ENCODE data around the gene TRIM65.

Gene TRIM65

DNA sequence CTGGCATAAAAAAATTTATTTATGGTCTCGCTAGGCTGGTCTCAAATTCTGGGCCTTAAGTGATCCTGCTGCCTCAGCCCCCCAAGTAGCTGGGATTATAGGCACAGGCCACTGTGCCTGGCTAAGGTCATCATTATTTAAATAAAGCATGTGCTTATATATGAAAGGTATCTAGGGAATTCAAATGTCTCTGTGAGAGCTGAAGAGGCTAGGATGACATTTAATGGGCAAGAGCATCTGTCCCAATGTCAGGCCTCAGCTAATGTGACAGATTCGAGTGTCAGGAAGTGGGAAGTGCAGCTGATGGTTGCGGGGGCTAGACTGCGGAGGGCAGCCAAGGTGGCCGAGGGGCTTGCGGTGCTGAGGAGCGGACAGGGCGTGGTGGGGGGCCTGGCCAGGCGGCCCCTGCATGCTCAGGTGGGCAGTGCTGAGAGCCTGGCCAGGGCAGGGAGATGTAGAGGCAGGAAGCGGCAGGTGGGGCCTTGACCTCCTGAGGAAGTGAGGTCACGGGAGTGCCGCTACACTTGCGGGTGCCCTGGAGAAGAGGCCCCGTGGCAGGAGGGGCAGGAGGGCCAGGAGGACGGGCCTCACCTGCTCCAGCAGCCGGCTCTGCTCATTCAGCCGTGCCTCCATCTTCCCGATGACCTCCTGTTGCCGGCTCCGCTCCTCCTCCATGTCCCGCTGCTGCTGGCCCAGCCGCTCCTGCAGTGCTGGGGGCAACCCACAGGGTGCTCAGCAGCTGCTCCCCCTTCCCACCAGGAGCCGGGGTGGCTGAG lies 20.6 kb upstream of the TRIM65 start:
- DNase-seq = no peak

DNA sequence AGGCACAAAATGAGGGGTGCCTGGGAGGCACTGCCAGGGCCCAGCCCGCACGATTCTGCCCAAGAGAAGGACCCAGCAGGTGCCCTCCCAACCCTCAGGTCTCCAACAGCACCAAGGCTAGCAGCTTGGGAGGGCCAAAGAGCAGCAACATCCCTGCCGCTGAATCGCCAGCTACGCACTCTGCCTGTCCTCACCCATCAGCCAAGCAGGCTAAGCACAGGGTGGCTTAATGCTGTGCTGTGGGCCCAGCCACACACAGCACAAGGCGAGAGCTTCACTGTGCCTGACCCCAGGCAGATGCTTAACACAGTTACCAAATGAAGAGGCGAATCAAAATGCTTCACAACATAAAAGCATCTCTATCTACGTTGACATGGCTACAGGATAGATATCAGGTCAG lies 18.5 kb upstream of the TRIM65 start:
- DNase-seq = no peak

DNA sequence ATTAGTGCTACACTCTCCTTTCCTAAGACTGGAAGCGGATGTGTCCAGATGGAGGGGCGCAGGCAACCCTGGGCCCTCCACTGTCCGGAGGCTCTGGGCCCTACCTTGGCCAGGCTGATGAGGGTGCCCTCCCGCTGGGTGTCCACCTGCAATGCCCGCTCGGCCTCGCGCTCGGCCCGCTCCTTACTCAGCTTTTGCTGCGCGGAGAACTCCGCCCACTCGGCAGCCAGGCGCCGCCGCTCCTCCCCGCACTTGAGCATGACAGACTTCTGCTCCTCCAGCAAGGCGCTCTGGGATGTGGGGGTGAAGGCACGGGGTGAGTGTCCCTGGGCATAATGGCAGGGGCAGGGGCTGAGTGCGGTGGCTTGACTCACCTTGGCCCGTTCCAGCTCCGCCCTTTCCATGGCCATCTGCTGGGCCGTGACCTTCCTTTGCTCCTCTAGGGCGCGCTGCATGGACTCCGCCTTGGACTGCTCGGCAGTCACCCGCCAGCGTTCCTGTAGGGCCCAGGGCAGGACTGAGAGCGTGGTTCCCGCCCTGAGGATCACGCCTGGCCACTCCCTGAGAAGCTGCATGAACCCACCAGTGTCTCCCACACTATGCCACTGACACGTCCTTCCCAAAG lies 18.0 kb upstream of the TRIM65 start:
- DNase-seq = no peak

DNA sequence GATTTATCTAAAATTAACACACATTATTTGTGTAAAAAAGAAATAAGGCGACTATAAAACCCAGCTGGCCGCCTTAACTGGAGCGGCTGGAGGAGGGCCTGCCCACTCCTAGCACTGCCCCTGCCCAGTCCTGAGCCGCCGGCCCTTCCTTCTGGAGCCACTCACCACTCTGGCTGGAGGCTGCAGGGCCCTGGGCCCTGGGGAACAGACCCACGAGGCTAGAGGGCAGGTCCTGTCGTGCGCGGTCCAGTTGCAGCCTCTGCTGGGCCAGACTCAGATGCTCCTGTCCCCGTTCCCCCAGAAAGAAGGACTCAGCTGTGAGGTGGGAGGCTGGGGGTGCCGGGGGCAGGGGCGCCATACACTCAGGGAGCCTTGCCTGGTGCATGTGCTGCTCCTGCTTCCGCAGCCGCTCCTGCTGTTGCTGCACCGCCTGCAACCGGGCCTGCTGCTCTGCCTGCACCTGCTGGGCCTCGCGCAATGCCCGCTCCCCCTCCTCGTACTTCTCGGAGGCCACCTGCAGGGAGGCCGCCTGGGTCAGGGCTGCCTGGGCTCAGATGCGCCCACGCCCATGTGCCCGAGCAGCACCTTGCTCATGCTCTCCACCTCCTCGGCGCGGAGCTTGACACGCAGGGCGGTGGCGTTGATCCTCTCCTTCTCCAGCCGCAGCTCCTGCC lies 16.9 kb upstream of the TRIM65 start:
- no peak for DNase-seq

DNA sequence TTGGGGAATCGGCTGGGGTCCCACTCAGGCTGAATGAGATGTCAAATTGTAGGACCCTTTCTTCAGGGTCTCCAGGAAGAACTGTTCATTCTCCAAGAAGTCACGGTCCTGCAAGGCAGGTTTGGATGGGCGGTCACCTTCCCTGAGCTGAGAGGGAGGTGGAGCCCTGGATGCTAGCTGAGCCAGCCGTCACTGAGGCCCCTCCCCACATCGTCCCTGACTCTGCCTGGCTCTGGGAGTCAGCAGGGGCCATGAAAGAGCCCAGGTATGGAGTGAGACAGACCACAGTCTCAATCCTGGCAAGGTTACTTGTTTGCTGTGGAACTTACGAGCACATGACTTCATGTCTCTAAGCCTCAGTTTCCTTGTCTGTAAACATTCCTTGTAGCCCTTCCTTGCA lies 13.9 kb upstream of the TRIM65 start:
- no peak for DNase-seq

DNA sequence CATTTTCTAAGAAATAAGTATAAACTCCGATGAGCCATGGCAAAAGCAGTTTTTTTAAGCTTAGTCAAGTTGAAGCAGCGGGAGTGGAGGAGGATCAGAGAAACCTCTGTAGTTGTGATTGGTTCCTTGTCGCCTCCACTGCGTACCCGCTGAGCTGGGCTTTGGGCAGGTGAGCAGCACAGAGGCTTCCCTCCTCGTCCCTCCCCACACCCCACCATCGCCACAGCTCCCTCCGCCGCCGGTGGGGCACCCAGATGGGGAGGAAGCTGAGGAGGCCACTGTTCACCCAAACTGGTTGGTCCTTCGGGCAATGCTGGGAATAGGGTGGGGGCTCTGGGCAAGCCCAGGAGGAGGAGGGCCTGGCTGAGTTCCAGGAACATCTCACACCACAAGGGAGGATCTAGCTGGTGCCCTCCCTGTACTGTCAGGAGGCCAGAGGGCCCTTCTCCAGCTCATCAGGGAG lies 13.1 kb upstream of the TRIM65 start:
- no peak for DNase-seq

DNA sequence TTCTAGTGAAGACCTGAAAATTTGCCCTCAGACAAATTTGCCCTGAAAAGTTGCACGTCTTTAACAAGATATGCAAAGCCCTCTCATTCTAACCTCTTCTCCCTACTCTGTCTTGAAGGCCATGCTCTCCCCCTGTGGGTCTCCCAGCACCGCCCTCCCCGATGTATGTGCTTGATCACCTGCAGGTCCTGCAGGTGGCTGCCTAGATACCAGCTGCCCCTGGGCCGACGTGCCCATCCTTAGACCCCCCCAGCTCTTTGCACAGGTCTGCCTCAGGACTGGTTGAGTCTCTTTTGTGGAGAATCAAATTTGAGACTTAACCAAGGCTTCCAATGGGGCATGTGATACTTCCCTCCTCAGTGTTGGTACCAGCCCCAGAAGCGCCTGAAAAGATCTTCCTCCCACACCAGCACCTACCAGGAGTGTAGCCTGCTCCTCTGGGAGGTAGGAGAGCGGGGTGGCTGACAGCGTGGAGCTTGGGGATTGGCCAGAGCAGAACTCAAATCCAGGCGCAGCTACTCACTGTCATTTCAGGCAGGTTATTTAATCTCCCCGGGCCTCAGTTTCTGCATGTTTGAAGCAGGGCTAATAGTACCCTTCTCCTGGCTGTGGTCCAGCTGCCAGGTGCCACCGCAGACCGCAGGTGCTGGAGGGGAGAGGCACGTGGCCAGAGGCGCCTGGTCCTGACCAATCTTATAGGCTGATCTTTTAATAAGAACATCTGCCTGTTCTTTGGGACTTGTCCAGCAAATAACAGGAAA lies 12.5 kb upstream of the TRIM65 start:
- DNase-seq = no peak

DNA sequence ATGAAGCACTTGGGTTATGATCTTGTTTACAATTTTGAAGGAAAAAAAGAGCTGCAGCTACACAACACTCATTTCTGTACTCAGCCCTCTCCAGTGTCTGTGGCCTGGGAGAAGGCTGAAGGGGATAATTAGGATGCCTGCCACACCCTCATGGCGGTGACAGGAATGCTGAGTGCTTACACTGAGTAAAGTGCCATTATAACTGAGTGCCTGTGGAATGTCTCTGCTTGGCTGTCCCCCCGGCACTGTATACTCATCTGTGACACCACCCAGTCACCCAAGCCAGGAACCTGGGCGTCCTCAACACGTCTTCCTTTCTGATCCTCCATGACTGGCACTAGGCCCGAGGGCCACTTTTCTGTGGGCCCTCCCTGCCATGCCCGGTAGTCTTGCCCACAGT lies 11.4 kb upstream of the TRIM65 start:
- no peak for DNase-seq

DNA sequence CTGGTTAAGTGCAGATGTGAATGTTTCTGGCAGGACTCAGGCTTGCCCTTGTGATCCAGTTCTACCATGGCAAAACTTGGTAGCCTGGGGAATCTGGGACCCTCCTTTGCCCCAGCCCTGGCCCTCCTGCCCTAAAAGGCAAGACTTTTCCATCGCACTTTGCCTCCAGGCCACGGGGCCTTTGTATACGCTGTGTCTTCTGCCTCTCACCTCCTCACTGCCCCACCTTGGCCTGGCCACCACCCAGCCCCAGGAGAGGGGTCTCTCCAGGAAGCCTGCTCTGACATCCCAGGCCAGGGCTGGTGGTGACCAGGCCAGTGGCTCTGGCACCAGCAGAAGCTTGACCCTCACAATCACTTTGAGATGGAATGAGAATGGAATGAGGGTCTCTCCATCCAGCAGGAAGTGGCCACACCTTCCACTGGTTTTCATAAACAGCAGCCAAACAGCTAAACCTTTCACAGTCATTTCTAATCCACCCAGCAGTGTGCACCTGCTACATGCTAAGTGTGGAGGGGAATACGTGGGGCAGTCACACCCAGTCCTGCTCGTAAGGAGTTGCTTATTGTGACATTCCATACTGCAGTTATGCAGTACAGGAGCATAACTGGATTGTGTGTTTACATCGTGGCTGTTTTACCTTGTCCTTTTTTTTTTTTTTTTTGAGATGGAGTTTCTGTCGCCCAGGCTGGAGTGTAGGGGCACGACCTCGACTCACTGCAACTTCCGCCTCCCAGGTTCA lies 9.6 kb upstream of the TRIM65 start:
- DNase-seq = no peak

DNA sequence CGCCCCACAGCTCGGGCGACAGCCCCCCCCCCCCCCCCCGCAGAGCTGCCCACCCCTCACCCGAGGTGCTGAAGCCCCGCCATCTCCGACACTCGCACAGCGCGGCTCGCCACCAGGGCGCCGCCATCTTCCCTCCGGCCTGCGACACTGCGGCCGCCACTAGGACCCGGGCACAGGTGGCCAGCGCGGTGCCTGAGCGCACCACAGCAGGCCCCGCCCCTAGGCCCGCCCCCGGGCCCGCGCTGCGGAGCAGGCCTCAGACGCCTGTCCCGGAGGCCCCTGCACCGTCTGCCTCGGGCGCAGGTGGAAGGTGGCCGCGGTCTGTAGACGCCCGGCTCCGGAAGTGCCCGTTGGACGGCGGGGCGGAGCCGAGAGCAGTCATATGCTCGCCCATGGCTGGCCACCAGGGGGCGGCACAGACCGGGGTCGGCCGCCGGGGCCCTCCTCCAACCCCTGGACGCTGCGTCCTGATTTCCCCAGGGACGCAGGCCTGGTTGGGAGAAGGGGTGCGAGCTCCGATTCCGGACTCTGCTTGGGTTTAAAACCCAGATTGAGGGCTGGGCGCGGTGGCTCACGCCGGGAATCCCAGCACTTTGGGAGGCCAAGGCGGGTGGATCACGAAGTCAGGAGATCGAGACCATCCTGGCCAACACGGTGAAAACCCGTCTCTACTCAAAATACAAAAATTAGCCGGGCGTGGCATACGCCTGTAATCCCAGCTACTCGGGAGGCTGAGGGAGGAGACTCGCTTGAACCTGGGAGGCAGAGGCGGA lies 8.2 kb upstream of the TRIM65 start, which contains the start of gene MRPL38:
MRPL38 (minus strand) TSS at position 136 of the 773 bp plus-strand sequence; CDS start at position 127, 9 bp downstream.
- peak; percentile 92 for DNase-seq

DNA sequence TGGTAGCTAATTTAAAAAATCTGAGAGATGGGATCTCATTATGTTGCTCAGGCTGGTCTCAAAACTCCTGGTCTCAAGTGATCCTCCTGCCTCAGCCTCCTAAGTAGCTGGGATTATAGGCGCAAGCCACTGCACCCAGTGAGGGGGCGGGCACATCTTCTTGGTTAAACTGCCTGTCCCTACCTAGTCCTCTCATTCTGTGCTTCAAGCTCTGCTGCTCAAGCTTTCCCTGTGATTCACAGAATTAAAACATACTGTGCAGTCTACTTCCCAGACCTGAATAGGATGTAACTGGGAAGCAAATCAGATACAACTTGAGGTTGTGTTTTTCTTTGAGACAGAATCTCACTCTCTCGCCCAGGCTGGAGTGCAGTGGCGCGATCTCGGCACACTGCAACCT lies 5.7 kb upstream of the TRIM65 start:
- no peak for DNase-seq

DNA sequence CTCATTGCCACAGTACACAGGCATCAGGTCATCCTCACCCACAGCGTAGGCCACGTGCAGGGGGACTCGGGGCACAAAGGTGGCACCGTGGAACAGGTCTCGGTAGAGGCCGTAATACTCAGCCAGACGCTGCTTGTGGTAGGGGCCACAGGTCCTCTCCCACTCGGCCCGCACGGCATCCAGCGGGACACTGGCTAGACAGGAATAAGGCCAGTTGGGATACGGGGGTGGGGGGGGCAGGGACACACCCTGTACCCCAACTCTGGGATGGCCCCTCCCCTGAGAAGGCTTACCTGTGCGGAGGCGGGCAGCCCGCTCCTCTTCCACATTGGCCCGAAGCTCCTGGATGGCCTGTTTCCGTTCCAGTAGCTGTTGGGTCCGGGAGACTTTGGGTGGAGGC lies 5.0 kb upstream of the TRIM65 start:
- DNase-seq = no peak

DNA sequence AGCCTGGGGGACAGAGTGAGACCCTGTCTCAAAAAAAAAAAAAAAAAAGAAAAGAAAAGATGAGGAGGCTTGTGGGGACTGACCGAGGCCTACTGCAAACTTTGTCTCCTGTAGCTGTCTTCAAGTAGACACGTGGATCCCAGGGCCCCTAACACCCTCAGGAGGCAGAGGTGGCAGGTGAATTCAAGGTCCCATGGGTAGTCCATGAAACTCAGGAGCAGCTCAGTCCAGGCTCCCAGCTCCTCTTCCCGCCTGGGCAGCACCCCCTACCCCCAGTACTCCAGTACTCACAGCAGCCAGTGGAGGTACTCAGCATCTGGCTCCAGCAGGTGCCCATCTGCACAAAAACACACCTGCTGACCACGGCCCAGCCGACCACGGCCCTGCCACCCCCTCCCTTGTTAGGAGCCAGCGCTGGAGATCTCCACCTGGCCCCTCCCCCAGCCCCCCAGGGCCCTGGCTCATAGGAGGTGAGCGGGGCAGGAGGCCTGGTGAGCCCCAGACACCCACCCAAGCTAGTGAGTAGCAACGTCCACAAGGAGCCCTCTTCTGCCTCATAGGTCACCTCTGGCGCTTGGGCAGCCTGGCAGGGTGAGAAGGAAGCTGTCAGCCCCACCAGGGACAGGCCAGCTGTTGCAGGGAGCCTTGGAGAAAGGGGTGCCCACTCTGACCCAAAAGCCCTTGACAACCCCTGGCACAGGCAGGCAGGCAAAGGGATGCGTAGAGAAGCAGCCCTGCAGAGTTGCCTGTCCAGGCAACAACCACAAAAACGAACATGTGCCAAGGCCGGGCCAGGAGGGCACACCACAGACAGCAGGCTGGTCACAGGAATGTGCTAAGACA lies 4.2 kb upstream of the TRIM65 start:
- DNase-seq = no peak

DNA sequence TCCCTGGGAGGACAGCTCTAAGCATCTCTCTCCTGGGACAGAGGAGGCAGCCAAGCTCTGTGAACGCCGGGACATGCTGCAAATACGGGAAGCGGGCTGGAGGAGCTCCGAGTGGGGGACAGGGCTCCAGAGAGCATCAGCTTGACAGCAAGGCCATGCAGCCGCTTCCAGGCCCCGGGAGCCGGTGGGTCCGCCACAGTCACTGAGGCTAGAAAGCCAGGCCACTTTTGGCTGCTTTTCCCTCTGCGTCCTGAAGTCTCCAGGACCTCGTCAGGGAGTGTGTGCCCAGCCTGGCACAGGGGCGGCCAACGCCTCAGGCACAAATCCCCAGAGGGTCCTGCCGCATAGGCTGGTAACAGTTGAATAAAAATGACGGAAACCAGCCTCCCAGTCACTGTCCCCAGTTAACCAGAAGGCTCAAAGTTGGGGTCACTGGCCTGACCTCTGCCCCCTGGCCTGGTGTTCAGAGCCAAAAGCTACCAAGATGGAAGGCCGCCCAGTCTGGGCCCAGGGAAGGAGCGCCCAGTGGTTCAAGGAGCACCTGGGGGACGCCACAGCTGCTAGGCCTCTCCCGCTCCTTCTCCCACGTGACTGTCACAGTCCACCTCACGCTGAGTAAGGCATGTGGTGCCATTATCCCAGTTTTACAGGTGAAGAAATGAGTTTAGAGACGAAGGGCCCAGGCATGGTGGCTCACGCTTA lies 3.2 kb upstream of the TRIM65 start:
- DNase-seq = no peak

DNA sequence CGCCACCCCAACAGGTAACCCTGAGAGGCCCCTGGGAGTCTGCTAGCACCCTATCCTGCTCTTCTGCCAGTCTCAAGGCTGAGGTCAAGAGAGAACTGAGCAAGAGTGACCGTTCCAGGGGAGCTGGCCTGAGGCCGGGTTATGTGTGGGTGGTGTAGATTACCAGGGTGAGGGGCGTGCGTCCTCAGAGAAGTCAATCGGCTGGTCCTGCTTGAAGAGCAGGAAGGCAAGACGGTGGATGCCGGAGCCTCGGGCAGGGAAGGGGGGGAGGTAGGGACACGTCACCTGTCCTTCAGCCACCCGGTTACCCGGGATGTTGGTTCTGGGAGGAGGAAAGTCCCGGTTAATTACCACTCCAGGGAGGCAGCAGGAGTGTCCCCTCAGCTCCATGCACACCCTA lies 2.6 kb upstream of the TRIM65 start:
- no peak for DNase-seq

DNA sequence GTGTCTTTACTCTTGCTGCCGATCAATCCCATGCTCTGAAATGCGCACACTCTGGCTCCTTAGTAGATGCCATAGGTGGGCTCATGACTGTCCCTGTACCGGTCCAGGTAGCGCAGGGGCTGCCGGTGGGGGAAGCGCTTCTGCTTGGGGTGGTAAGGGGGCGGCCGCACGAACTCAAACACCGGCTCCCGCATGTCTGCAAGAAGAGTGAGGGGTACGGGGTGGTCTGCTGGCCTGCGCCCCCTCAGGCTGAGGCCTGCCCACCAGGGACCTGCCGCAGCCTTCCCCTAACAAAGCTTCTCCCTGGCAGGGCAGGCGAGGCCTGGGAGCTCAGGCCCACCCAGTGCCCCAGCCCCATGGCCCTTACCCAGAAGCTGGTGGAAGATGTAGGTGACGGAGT lies 2.0 kb upstream of the TRIM65 start:
- no peak for DNase-seq

DNA sequence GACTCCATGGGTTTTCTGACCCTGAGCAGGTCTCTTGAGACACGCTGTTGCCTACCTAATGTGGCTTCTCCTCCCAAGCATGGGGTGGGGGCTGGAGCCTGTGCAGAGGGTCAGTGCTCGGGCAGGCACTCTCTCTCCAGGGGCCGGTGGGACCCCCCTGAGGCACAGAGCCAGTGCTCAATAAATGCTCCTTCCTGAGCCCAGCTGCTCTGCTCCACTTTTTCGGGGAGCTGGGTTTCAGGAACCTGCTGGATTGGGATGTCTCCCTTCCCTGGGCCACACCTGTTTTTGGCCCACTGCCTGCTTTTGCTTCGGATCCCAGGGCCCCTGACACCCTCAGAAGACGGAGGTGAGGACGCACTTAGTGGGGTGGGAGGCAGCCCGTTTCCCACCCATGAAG lies 1.3 kb upstream of the TRIM65 start:
- no peak for DNase-seq

DNA sequence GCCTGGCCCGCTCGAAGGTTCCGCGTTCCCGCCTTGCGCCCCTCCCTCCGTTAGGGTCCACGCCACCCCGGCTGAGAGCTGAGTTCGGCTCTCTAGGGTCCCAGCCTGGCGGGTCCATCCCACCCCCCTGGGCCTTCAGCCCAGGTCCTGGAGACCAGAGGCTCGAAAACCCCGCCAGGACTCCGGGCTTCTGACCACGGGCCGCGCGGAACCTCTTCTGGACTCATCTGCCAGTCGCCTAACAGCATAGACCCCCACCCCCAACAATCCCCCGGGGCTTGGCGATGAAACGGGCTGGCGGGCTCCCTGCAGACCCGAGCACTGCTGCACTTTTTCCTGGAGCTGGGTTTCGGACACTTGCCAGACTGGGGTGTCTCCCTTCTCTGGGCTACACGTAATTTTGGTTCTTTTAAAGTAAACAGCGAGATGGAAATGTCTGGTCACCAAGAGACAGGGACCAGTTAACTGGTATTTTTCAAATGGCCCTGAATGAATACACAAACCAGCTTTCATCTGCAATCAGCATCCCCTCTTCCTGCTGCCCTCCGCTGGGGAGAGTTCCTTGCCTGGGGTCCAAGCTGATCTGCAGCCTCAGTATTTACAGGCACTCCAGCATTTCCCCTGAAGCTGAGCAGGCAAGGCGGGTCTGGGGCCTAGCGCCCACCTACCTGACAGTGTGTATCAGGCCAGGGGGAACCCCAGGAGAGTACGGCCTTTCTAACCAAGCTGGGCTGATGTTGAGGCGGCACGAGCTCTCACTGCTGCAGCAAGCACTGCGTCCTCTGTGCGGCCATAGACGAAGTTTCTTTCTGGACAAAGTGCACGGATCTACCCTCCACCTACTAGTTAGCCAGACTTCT lies 639 bp upstream of the TRIM65 start:
- no peak for DNase-seq
